ENCODE data around the gene NRSN1. TPM values are rescaled to one million over a fixed set of nuclear protein-coding genes. Genes with fewer than 3 reads are reported as not detected.

The NRSN1 gene
- total RNA-seq, 2 experiments from 2014 or later = not detected

DNA sequence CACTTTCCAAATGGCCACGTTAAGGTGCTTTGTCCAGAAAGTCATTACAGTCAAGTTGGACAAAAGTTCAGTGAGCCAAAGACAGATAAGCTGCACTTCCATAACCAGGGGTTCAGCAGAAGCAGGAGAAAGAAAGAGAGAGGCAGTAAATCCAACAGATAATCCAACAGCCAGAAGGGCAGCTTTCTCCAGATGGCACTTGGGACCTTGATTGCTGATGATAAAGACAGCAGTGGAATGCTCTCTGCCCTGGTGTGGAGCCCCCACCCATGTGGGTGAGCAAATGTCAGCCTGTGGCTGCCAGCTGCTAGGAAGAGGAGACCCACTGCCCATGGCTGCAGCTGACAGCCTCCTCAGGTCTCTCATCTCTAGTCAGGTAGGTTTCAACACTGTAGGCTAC lies 18.7 kb upstream of the NRSN1 start:
- intact Hi-C loops (cut with micrococcal nuclease; ENCODE audit: unreplicated experiment) = no loop called here
- TF ChIP-seq EZH2phosphoT487 (IDR thresholded peaks at IDR 0.05; ENCODE audit: borderline replicate concordance, low read depth, low read length) = no peak
- TF ChIP-seq, protein P1, sequence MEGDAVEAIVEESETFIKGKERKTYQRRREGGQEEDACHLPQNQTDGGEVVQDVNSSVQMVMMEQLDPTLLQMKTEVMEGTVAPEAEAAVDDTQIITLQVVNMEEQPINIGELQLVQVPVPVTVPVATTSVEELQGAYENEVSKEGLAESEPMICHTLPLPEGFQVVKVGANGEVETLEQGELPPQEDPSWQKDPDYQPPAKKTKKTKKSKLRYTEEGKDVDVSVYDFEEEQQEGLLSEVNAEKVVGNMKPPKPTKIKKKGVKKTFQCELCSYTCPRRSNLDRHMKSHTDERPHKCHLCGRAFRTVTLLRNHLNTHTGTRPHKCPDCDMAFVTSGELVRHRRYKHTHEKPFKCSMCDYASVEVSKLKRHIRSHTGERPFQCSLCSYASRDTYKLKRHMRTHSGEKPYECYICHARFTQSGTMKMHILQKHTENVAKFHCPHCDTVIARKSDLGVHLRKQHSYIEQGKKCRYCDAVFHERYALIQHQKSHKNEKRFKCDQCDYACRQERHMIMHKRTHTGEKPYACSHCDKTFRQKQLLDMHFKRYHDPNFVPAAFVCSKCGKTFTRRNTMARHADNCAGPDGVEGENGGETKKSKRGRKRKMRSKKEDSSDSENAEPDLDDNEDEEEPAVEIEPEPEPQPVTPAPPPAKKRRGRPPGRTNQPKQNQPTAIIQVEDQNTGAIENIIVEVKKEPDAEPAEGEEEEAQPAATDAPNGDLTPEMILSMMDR (conservative IDR thresholded peaks at IDR 0.05; ENCODE audit: low read length) = no peak
- Histone ChIP-seq H3K4me2 (ENCODE audit: low read length) (no peak overlapping the region), H3K9me3 (ENCODE audit: low read length) (no peaks in the 10 kb centered on the region), H3K9me2 (ENCODE audit: insufficient read depth, low read length) (no peaks in the 10 kb centered on the region), H3K36me3 (ENCODE audit: insufficient read depth, low read length) (no peaks in the 10 kb centered on the region), H4K20me1 (ENCODE audit: insufficient read depth, low read length) (no peaks in the 10 kb centered on the region), H3K4me1 (ENCODE audit: insufficient read depth, low read length, poor library complexity, severe bottlenecking) (no peaks in the 10 kb centered on the region), H3K79me2 (ENCODE audit: insufficient read depth, low read depth, low read length) (no peaks in the 10 kb centered on the region), H3K4me3 (ENCODE audit: low read depth, low read length, poor library complexity, severe bottlenecking) (no peak overlapping the region), H2AFZ (ENCODE audit: low read length) (no peak overlapping the region), H3K27ac (ENCODE audit: low read depth, low read length, poor library complexity, severe bottlenecking) (no peak overlapping the region)
- no TSS peak for BruUV-seq (replicated peaks)
- ChIA-PET CTCF (ENCODE audit: unreplicated experiment) (no interaction called here), POLR2A (no interaction called here)
- DNase-seq (ENCODE audit: low spot score) = no peak

DNA sequence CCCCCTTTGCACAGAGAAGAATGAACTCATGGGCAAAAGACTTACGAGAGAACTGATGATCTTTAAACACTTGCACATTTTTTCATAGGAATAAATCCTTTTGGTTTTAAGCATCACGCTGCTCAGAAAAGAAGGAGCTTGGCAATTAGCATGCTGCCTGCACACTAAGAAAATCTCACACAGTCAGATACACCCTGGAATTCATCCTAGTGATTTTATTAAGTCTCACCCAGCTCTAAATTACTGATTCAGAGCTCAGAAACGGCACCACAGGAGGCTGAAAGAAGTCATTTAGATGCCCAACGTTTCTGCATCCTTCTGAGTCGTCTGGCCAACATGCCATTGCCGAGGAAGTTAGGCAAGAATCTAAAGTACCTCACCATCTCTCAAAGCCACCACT lies 18.0 kb upstream of the NRSN1 start:
- POLR2A ChIA-PET = no interaction called here

DNA sequence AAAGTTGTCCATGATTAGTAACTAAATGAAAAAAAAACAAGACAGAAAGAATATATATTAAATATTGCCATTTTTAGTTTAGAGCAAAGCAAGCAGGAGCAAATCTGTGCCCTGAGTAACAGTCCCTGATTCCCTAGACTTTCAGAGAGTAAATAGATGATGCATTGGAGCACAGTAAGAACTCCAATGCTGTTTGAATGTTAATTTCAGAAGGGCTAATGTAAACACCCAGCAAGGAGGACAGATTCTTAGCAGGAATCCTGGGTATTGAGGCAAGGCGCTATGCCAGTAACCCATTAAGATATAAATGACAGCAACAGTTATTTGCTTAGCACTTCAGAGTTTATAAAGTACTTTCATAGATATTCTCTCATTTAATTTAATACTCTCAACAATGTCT lies 15.6 kb upstream of the NRSN1 start:
- H3K9me2 ChIP-seq (ENCODE audit: insufficient read depth, low read length) = no peaks in the 10 kb centered on the region
- ChIA-PET CTCF (ENCODE audit: unreplicated experiment) (no interaction called here), POLR2A (no interaction called here)
- no peaks in the 10 kb centered on the region for H3K4me1 ChIP-seq (ENCODE audit: insufficient read depth, low read length, poor library complexity, severe bottlenecking)
- BruUV-seq (replicated peaks) = no TSS peak
- no peak overlapping the region for H3K27ac ChIP-seq (ENCODE audit: low read depth, low read length, poor library complexity, severe bottlenecking)
- intact Hi-C loops (cut with micrococcal nuclease; ENCODE audit: unreplicated experiment) = no loop called here
- H3K4me3 ChIP-seq (ENCODE audit: low read depth, low read length, poor library complexity, severe bottlenecking) = no peak overlapping the region
- TF ChIP-seq EZH2phosphoT487 (IDR thresholded peaks at IDR 0.05; ENCODE audit: borderline replicate concordance, low read depth, low read length) = no peak
- TF ChIP-seq, protein P1 (conservative IDR thresholded peaks at IDR 0.05; ENCODE audit: low read length) = no peak
- H3K9me3 ChIP-seq (ENCODE audit: low read length) = no peaks in the 10 kb centered on the region
- no peak for DNase-seq (ENCODE audit: low spot score)
- H2AFZ ChIP-seq (ENCODE audit: low read length) = no peak overlapping the region
- H3K79me2 ChIP-seq (ENCODE audit: insufficient read depth, low read depth, low read length) = no peaks in the 10 kb centered on the region
- H4K20me1 ChIP-seq (ENCODE audit: insufficient read depth, low read length) = no peaks in the 10 kb centered on the region
- no peak overlapping the region for H3K4me2 ChIP-seq (ENCODE audit: low read length)
- H3K36me3 ChIP-seq (ENCODE audit: insufficient read depth, low read length) = no peaks in the 10 kb centered on the region

More for the DNA sequence above, 18.0 kb upstream of the NRSN1 start:
- Histone ChIP-seq H2AFZ (ENCODE audit: low read length) (no peak overlapping the region), H3K4me2 (ENCODE audit: low read length) (no peak overlapping the region), H3K4me1 (ENCODE audit: insufficient read depth, low read length, poor library complexity, severe bottlenecking) (no peaks in the 10 kb centered on the region), H3K9me3 (ENCODE audit: low read length) (no peaks in the 10 kb centered on the region), H3K4me3 (ENCODE audit: low read depth, low read length, poor library complexity, severe bottlenecking) (no peak overlapping the region), H3K79me2 (ENCODE audit: insufficient read depth, low read depth, low read length) (no peaks in the 10 kb centered on the region), H3K9me2 (ENCODE audit: insufficient read depth, low read length) (no peaks in the 10 kb centered on the region), H3K36me3 (ENCODE audit: insufficient read depth, low read length) (no peaks in the 10 kb centered on the region), H4K20me1 (ENCODE audit: insufficient read depth, low read length) (no peaks in the 10 kb centered on the region), H3K27ac (ENCODE audit: low read depth, low read length, poor library complexity, severe bottlenecking) (no peak overlapping the region)
- TF ChIP-seq, protein P1 (conservative IDR thresholded peaks at IDR 0.05; ENCODE audit: low read length) = no peak
- no peak for TF ChIP-seq EZH2phosphoT487 (IDR thresholded peaks at IDR 0.05; ENCODE audit: borderline replicate concordance, low read depth, low read length)
- BruUV-seq (replicated peaks) = no TSS peak
- DNase-seq (ENCODE audit: low spot score) = no peak
- CTCF ChIA-PET (ENCODE audit: unreplicated experiment) = no interaction called here
- intact Hi-C loops (cut with micrococcal nuclease; ENCODE audit: unreplicated experiment) = no loop called here

All from OCI-LY7 (cell line).